HFFc6 (cell line): ENCODE measurements around the gene CACTIN. TPM values are rescaled to one million over a fixed set of nuclear protein-coding genes. Genes with fewer than 3 reads are reported as not detected.

ENCODE experiments used
- DNase-seq: peaks from one replicate; pipeline ENCODE4 v3.0.0-alpha.2; 2018
- H3K27ac Mint-ChIP-seq: 2 replicates; pipeline ENCODE4 v1.8.0; 2020; ENCODE audit warnings: mild to moderate bottlenecking, mixed read lengths
- H3K27me3 Mint-ChIP-seq: 2 replicates; pipeline ENCODE4 v1.8.0; 2021; ENCODE audit warnings: mild to moderate bottlenecking, moderate library complexity, mixed read lengths; ENCODE audit not compliant: insufficient read depth
- H3K36me3 Mint-ChIP-seq: 2 replicates; pipeline ENCODE4 v1.8.0; 2021; ENCODE audit warnings: low read depth, mixed read lengths
- H3K4me1 Mint-ChIP-seq: 2 replicates; pipeline ENCODE4 v1.8.0; 2020; ENCODE audit warnings: low read depth, mixed read lengths
- H3K4me3 Mint-ChIP-seq: 2 replicates; pipeline ENCODE4 v1.8.0; 2020; ENCODE audit warnings: mild to moderate bottlenecking, moderate library complexity, mixed read lengths
- H3K9me3 Mint-ChIP-seq: 2 replicates; pipeline ENCODE4 v1.8.0; 2020; ENCODE audit warnings: mild to moderate bottlenecking, mixed read lengths
- total RNA-seq, 6 experiments: library from RNA; stranded (reverse); fragmentation: NEBNext Ultra II Directional; extraction: Animal tissue kit (Norgen Biotek cat#: 25700); gene quantifications; 2 replicates in 1 of 6; 3 replicates in 5 of 6; pipeline ENCODE4 v1.2.3, GENCODE V29; 2021
- TF ChIP-seq, protein P1 (sequence below): fragments of 200-600 bp; sonication (generic); IDR thresholded peaks from 2 replicates; pipeline ENCODE4 v1.5.0; 2021; ENCODE audit warnings: antibody characterized with exemption, mild to moderate bottlenecking

The CACTIN gene
- total RNA-seq, 6 experiments from 2014 or later = 22.7 to 25.3 (median 24.9) TPM

- no peak overlapping the region for H3K27ac Mint-ChIP-seq
- peaks cover 6% of the 10 kb centered on the region for H3K36me3 Mint-ChIP-seq
- TF ChIP-seq, protein P1, sequence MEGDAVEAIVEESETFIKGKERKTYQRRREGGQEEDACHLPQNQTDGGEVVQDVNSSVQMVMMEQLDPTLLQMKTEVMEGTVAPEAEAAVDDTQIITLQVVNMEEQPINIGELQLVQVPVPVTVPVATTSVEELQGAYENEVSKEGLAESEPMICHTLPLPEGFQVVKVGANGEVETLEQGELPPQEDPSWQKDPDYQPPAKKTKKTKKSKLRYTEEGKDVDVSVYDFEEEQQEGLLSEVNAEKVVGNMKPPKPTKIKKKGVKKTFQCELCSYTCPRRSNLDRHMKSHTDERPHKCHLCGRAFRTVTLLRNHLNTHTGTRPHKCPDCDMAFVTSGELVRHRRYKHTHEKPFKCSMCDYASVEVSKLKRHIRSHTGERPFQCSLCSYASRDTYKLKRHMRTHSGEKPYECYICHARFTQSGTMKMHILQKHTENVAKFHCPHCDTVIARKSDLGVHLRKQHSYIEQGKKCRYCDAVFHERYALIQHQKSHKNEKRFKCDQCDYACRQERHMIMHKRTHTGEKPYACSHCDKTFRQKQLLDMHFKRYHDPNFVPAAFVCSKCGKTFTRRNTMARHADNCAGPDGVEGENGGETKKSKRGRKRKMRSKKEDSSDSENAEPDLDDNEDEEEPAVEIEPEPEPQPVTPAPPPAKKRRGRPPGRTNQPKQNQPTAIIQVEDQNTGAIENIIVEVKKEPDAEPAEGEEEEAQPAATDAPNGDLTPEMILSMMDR = no peak
- no peaks in the 10 kb centered on the region for H3K9me3 Mint-ChIP-seq
- DNase-seq = no peak
- H3K4me3 Mint-ChIP-seq = no peak overlapping the region
- peaks cover 1% of the 10 kb centered on the region; the same call in 1 of the 2 replicates for H3K27me3 Mint-ChIP-seq
- no peaks in the 10 kb centered on the region for H3K4me1 Mint-ChIP-seq
Observed at GRCh38 chr19:3613818-3614661, 12.6 kb downstream of the CACTIN start.

DNA sequence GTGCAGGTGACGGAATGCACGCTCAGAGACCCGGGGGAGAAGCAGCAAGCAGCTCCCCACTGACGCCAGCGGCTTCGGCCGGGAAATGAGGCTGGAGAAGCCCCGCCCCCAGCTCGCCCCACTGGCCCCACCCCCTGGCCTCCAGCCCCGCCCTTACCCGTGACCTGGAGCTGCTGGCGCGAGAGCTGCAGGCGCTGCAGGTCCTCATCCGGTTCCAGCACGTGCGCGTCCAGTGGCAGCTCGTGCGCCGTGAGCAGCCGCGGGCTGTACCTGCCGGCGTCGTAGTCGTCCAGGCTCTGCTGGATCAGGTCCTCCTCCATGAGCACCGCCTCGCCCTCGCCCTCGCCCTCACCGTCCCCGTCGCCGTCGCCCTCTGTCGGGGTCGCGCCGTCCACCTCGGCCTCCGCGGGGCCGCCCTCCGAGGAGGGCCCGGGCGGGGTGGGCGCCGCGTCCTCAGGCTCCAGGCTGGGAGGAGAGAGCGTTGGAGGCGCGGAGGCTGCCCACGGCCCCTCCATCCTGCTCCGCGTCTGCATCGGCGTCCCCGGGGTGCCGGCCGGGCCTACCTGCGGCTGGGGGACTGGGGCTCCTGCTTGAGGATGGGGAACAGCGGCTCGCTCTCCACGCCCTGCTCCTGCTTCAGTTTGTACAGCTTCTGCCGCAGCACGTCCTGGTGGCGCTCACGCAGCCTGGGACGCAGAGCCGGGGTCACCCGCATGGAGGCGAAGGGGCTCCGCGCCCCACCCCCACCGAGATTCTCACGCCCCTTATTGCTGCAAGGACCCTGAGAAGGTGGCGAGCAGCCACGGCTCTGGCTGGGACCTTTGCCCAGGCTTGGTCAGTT is 13.5 kb downstream of the CACTIN start:
- peaks cover 6% of the 10 kb centered on the region for H3K36me3 Mint-ChIP-seq
- H3K27ac Mint-ChIP-seq = no peak overlapping the region
- peaks cover 3% of the 10 kb centered on the region for H3K4me1 Mint-ChIP-seq
- no peaks in the 10 kb centered on the region for H3K9me3 Mint-ChIP-seq
- TF ChIP-seq, protein P1 = no peak
- H3K4me3 Mint-ChIP-seq = no peak overlapping the region
- DNase-seq = no peak
- H3K27me3 Mint-ChIP-seq = peaks cover 1% of the 10 kb centered on the region; the same call in 1 of the 2 replicates

DNA sequence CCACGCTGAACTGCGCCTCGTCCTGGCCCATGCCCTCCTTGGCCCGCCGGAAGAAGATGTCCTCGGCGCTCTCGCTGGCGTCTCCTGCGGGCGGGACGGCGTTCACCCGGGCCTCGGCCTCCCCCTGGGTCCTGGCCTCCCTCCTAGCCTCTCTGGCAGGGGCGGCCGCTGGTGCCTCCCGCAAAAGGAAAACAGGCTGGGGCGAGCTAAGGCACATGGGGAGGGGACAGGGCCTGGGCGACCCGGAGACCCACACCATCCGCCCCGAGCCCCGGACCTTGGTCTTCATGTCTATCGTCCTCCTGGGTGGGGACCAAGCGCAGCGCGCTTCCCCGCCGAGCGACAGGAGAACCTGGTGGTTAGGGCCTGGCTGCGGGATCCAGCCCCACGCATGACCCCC is 14.3 kb downstream of the CACTIN start:
- H3K4me3 Mint-ChIP-seq = no peak overlapping the region
- H3K36me3 Mint-ChIP-seq = peaks cover 6% of the 10 kb centered on the region
- H3K4me1 Mint-ChIP-seq = peaks cover 11% of the 10 kb centered on the region
- no peak for DNase-seq
- TF ChIP-seq, protein P1 = no peak
- H3K9me3 Mint-ChIP-seq = no peaks in the 10 kb centered on the region
- H3K27me3 Mint-ChIP-seq = peaks cover 3% of the 10 kb centered on the region
- H3K27ac Mint-ChIP-seq = no peak overlapping the region

GRCh38 chr19:3611841-3612240 is 14.7 kb downstream of the CACTIN start:
- TF ChIP-seq, protein P1 = no peak
- Mint-ChIP-seq H3K36me3 (peaks cover 6% of the 10 kb centered on the region), H3K27me3 (peaks cover 3% of the 10 kb centered on the region), H3K27ac (no peak overlapping the region), H3K4me1 (peaks cover 14% of the 10 kb centered on the region), H3K9me3 (no peaks in the 10 kb centered on the region), H3K4me3 (no peak overlapping the region)
- no peak for DNase-seq

DNA sequence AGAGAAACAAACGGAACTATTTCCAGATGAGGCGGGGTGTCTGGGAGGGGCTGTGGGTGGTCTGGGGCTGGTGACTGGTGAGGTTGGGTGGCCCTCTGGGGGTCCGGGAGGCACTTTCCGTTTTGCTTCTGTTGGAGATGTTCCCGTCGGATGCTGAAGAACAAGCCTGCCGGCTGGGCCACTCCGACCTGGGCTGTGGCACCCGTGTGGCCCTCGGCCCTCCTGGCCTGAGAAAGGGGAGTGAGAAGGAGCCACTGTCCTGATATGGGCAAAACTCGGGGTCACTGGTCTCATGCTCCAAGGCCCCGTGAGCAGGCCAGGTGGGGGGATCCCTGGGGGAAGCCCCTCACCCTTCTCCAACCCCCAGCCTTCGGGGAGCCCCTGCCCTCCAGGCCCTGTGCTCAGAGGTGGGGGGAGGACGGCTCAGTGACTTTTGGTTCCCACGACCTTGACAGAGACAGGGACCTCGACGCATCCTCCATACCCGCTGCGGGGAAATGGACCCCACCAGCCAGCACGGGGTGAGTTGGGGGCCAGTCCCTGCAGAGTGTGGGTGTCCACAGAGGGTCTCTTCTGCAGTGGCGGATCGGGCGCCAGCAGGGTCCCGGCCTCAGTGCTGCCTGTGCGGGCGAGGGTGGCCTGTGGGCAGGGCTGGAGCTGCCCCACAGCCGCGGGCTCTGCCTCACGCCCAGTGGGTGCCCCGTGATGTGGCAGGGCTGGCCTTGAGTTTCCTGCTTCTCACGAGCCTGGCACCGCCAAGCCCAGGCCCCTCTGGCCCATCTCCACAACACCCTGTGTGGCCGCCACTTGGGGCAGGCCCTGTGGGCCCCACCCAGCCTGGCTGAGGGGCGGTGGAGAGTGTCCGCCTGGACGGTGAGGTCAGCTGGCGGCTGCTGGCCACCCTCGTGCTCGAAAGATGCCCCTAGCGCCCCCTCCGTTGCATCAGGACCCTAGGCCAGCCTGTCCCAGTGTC is 15.6 kb downstream of the CACTIN start:
- Mint-ChIP-seq H3K9me3 (no peaks in the 10 kb centered on the region), H3K36me3 (peaks cover 6% of the 10 kb centered on the region), H3K4me3 (no peak overlapping the region), H3K27me3 (peaks cover 2% of the 10 kb centered on the region), H3K4me1 (peaks cover 14% of the 10 kb centered on the region), H3K27ac (no peak overlapping the region)
- DNase-seq = no peak
- TF ChIP-seq, protein P1 = no peak
